AG08396 (cell line): Measurements from ENCODE around the gene PIK3CD.
"Not testable (repeated sequence)": the region's sequence is repeated elsewhere in the genome, so short reads cannot be mapped to it uniquely, and the experiment has no call there.

Experiments
- DNase-seq: peaks from one replicate; pipeline ENCODE4 v3.0.0; 2012; ENCODE audit warnings: low spot score, mixed read lengths

The PIK3CD gene

GRCh38 chr1:9654834-9655723 lies 3.5 kb downstream of the PIK3CD start:
- DNase-seq: no peak

GRCh38 chr1:9655836-9656235 lies 4.3 kb downstream of the PIK3CD start:
- DNase-seq: no peak

GRCh38 chr1:9657521-9658032 lies 6.0 kb downstream of the PIK3CD start:
- no peak for DNase-seq

GRCh38 chr1:9658199-9658598 lies 6.7 kb downstream of the PIK3CD start:
- no peak for DNase-seq

- DNase-seq: peak; percentile 47
Measured at GRCh38 chr1:9659328-9659727, 7.8 kb downstream of the PIK3CD start.

- DNase-seq: no peak
Measured at GRCh38 chr1:9663257-9663656, 11.7 kb downstream of the PIK3CD start.

GRCh38 chr1:9665193-9665592 lies 13.7 kb downstream of the PIK3CD start:
- no peak for DNase-seq

- DNase-seq: no peak
Measured at GRCh38 chr1:9668080-9668479, 16.5 kb downstream of the PIK3CD start.

- no peak for DNase-seq
Measured at GRCh38 chr1:9670085-9670484, 18.6 kb downstream of the PIK3CD start.

- DNase-seq: peak; percentile 37
Measured at GRCh38 chr1:9671377-9672140, 20.0 kb downstream of the PIK3CD start.

GRCh38 chr1:9672444-9672843 lies 20.9 kb downstream of the PIK3CD start:
- DNase-seq: no peak

- DNase-seq: no peak
Measured at GRCh38 chr1:9675393-9675792, 23.9 kb downstream of the PIK3CD start.

- not testable (repeated sequence) for DNase-seq
Measured at GRCh38 chr1:9676128-9676527, 24.6 kb downstream of the PIK3CD start.

- no peak for DNase-seq
Measured at GRCh38 chr1:9676815-9677393, 25.4 kb downstream of the PIK3CD start.

GRCh38 chr1:9680091-9680490 lies 28.6 kb downstream of the PIK3CD start:
- DNase-seq: no peak

GRCh38 chr1:9680828-9681227 lies 29.3 kb downstream of the PIK3CD start:
- no peak for DNase-seq

- DNase-seq: no peak
Measured at GRCh38 chr1:9684801-9685200, 33.3 kb downstream of the PIK3CD start.

- DNase-seq: peak; percentile 47
Measured at GRCh38 chr1:9687120-9687873, 35.8 kb downstream of the PIK3CD start.

- peak; percentile 56 for DNase-seq
Measured at GRCh38 chr1:9687874-9688582, 36.5 kb downstream of the PIK3CD start.

GRCh38 chr1:9688599-9688998 lies 37.1 kb downstream of the PIK3CD start:
- no peak for DNase-seq

- peak; percentile 94 for DNase-seq
Measured at GRCh38 chr1:9689011-9689706, 37.6 kb downstream of the PIK3CD start.
